Non-pigmented ciliary epithelial cell (primary cell): ENCODE measurements around the gene NOM1.
"Not testable (repeated sequence)": the region's sequence is repeated elsewhere in the genome, so short reads cannot be mapped to it uniquely, and the experiment has no call there.

Experiments used
- DNase-seq: peaks from one replicate; pipeline ENCODE4 v3.0.0-alpha.2; 2010; ENCODE audit warnings: low read depth

The NOM1 gene, protein sequence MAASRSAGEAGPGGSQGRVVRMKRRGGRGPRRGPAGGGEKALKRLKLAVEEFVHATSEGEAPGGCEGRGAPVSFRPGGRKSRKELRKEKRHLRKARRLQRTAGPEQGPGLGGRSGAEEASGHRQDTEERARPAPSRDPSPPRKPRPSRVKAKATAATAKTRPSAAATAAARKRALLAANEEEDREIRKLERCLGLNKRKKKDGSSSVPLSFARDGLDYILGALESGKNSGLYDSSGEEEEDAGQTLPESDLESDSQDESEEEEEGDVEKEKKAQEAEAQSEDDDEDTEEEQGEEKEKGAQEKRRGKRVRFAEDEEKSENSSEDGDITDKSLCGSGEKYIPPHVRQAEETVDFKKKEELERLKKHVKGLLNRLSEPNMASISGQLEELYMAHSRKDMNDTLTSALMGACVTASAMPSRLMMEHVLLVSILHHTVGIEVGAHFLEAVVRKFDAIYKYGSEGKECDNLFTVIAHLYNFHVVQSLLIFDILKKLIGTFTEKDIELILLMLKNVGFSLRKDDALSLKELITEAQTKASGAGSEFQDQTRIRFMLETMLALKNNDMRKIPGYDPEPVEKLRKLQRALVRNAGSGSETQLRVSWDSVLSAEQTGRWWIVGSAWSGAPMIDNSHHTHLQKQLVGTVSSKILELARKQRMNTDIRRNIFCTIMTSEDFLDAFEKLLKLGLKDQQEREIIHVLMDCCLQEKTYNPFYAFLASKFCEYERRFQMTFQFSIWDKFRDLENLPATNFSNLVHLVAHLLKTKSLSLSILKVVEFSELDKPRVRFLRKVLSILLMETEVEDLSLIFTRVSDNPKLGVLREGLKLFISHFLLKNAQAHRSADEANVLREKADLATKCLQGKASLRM

DNA sequence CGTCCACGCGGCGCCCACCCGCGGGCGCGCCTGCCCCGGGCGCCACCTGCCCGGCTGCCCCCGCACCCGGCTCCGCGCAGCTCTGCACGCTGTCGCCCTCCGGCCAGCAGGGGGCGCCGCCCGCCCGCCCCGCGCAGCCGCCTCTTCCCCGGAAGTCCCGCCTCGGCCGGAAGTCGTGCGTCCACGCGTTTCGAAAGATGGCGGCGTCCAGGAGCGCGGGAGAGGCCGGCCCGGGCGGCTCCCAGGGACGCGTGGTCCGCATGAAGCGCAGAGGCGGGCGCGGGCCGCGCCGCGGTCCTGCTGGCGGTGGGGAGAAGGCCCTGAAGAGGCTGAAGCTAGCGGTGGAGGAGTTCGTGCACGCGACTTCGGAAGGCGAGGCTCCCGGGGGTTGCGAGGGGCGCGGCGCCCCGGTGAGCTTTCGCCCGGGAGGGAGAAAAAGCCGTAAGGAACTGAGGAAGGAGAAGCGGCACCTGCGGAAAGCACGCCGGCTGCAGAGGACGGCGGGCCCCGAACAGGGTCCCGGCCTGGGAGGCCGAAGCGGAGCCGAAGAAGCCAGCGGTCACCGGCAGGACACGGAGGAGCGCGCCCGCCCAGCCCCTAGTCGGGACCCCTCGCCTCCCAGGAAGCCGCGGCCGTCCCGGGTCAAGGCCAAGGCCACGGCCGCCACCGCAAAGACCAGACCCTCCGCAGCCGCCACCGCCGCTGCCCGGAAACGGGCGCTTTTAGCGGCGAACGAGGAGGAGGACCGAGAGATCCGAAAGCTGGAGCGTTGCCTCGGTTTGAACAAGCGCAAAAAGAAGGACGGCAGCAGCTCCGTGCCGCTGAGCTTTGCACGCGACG is at the start of gene NOM1:
Gene NOM1, plus strand, starts transcription at position 172 of the 840 bp plus-strand sequence. Its CDS starts 26 bp downstream, at position 198.
- DNase-seq: no peak

GRCh38 chr7:156900093-156900492 is 49.4 kb upstream of the NOM1 start:
- not testable (repeated sequence) for DNase-seq

DNA sequence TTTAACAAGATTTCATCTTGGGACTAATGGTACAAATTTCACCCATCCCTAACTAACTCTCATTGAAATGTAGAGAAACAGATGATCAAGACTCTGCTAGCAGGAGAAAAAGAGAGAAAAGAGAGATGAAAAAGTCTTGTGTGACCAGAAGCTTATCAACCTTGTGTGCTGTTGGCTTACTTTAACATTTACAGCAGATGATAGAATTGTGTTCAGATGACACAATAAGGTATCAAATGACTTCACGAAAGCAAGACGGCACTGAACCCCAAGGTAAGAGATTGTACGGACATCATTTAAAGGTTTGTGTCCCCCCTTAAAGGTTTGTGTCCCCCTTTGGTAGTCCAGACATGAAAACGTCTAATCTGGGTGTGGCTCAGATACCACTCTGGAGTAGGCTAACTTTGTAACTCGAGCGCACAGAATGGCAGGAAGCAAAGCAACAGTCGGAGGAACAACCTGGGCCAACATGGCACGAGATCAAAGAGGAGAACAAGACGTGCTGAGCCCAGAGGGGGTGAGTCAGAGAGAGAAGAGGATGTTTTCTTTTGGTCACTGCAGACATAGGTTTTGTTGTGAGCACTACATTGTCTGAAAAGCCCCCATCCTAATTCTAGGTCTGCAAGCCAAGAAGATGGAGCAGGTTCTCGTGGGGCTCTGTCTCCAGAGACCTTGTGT is 46.1 kb upstream of the NOM1 start:
- no peak for DNase-seq

GRCh38 chr7:156906200-156906649 is 43.3 kb upstream of the NOM1 start:
- DNase-seq: no peak

- no peak for DNase-seq
These were observed 41.9 kb upstream of the NOM1 start for GRCh38 chr7:156907656-156908055.

DNA sequence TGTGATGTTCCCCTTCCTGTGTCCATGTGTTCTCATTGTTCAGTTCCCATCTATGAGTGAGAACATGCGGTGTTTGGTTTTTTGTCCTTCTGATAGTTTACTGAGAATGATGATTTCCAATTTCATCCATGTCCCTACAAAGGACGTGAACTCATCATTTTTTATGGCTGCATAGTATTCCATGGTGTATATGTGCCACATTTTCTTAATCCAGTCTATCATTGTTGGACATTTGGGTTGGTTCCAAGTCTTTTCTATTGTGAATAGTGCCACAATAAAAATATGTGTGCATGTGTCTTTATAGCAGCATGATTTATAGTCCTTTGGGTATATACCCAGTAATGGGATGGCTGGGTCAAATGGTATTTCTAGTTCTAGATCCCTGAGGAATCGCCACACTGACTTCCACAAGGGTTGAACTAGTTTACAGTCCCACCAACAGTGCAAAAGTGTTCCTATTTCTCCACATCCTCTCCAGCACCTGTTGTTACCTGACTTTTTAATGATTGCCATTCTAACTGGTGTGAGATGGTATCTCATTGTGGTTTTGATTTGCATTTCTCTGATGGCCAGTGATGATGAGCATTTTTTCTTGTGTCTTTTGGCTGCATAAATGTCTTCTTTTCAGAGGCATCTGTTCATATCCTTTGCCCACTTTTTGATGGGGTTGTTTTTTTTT is 39.8 kb upstream of the NOM1 start:
- DNase-seq: not testable (repeated sequence)

DNA sequence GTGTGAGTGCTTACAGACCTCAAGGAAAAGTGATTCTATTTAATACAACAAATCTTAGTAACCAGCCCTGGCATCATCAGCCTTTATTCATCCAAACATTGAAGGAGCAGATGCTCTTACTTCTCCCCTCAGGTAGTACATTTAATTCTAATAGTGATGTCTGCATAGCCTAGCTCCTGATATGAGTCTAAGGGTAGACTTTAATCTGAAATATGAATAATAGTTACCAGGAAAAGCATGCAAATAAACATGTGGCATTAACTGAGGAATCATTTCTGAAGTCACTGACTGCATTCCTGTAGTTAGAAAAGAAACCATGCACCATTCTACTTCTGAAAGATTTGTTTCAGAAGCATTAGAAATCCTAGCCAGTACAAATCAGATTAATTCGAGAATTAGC is 30.9 kb upstream of the NOM1 start:
- DNase-seq: no peak

GRCh38 chr7:156919132-156919713 is 30.3 kb upstream of the NOM1 start:
- DNase-seq: no peak

DNA sequence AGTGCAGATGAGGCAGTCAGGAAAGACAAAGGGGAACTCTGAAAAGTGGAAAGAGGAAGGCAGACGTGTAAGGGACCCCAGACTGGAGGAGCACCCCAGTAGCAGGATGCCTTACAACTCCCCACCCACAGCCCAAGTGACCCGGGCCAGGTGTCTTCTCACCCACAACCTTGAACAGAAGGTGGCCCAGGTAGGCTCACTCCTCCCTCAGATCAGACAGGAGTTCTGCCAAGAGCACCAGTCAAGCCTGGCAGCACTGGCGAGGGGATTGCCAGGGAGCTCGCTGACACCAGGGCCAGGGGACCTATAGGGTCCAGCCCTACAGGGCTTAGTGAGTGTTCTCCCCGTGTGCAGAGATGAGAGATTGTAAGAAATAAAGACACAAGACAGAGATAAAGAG is 29.4 kb upstream of the NOM1 start:
- no peak for DNase-seq

GRCh38 chr7:156920487-156921373 is 28.8 kb upstream of the NOM1 start:
- DNase-seq: not testable (repeated sequence)

DNA sequence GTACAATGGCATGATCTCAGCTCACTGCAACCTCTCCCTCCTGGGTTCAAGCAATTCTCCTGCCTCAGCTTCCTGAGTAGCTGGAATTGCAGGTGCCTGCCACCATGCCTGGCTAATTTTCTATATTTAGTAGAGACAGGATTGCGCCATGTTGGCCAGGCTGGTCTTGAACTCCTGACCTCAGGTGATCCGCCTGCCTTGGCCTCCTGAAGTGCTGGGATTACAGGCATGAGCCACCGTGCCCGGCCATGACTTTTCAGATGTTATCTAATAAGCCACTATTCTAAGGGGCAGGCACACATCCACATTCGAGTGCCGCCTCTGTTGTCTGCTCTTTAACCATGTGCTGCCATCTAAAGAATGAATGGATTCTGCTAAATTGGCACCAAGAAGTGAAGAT is 27.2 kb upstream of the NOM1 start:
- not testable (repeated sequence) for DNase-seq

- DNase-seq: not testable (repeated sequence)
These were observed 23.7 kb upstream of the NOM1 start for GRCh38 chr7:156925821-156926220.

- no peak for DNase-seq
These were observed 21.7 kb upstream of the NOM1 start for GRCh38 chr7:156927571-156928405.

- no peak for DNase-seq
These were observed 21.1 kb upstream of the NOM1 start for GRCh38 chr7:156928406-156928747.

GRCh38 chr7:156929789-156930539 is 19.5 kb upstream of the NOM1 start:
- no peak for DNase-seq

DNA sequence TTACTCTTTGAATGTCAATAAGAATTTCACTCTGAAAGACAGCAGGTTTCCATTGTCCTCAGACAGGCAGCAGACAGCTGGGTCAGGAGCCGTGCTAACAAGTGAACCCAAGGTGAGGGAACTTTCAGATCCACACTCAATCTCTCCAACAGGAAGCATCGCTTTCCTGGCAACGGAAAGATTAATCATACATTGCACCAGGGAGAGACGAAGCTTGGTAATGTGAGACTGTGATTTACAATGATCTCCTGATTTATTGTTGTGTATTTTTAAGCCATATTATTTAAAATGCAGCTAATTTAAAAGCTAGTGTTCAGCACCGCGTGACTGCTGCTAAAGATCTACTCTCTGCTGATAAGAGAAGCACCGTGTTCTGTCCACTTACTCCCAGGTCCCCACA is 17.5 kb upstream of the NOM1 start:
- no peak for DNase-seq

- DNase-seq: no peak
These were observed 14.3 kb upstream of the NOM1 start for GRCh38 chr7:156935250-156935649.

DNA sequence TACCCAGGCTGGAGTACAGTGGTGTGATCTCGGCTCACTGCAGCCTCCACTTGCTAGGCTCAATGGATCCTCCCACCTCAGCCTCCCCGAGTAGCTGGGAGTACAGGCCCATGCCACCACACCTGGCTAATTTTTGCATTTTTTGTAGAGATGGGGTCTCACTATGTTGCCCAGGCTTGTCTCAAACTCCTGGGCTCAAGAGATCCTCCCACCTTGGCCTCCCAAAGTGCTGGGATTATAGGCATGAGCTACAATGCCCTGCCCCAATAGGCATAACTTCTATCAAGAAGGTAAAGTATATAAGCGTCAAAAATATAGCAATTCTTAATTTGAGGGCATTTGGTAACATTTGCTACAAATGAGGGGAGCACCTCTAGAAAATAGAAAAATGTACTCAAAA is 12.7 kb upstream of the NOM1 start:
- DNase-seq: not testable (repeated sequence)
